Hypothalamus (tissue), 51 donors: ENCODE measurements around the gene MMP13.
"Not testable (repeated sequence)": the region's sequence is repeated elsewhere in the genome, so short reads cannot be mapped to it uniquely, and the experiment has no call there.

Source experiments
- DNase-seq, 51 donors: peaks; one replicate each; lab custom pipeline; 2025; lab: John Stamatoyannopoulos, UW

The MMP13 gene

GRCh38 chr11:102903895-102904294 lies 51.6 kb downstream of the MMP13 start:
- DNase-seq: not testable (repeated sequence)

- DNase-seq: no peak
Measured at GRCh38 chr11:102900346-102900745, 55.2 kb downstream of the MMP13 start.
